GM21360 (cell line): ENCODE results near the gene MUC3A.

Experiments used
- ATAC-seq: cut with Tn5 transposase; IDR thresholded peaks from one replicate; pipeline ENCODE4 v1.9.1; 2021; ENCODE audit warnings: mild to moderate bottlenecking, moderate library complexity; ENCODE audit not compliant: unreplicated experiment

MUC3A gene

GRCh38 chr7:100946766-100947365 lies 2.5 kb upstream of the MUC3A start:
- no peak for ATAC-seq

- ATAC-seq: no peak
Measured at GRCh38 chr7:100947792-100948191, 1.5 kb upstream of the MUC3A start.

GRCh38 chr7:100949933-100950443 lies 654 bp downstream of the MUC3A start:
- ATAC-seq: no peak

DNA sequence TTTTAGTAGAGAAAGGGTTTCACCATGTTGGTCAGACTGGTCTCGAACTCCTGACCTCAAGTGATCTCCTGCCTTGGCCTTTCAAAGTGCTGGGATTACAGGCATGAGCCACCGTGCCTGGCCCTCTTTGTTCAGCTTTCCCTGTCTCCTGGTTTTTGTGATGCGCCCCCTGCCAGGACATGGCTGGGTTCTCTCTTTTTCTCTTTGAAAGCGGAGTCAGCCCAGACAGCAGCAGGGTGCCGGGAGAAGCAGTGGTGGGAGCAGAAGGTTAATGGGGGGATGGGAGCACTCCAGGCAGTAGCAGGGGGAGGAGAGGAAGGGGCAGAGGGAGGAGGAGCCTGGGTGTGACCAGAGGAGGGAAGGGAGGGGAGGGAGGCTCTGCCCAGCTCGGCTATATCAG lies 1.8 kb downstream of the MUC3A start:
- no peak for ATAC-seq

DNA sequence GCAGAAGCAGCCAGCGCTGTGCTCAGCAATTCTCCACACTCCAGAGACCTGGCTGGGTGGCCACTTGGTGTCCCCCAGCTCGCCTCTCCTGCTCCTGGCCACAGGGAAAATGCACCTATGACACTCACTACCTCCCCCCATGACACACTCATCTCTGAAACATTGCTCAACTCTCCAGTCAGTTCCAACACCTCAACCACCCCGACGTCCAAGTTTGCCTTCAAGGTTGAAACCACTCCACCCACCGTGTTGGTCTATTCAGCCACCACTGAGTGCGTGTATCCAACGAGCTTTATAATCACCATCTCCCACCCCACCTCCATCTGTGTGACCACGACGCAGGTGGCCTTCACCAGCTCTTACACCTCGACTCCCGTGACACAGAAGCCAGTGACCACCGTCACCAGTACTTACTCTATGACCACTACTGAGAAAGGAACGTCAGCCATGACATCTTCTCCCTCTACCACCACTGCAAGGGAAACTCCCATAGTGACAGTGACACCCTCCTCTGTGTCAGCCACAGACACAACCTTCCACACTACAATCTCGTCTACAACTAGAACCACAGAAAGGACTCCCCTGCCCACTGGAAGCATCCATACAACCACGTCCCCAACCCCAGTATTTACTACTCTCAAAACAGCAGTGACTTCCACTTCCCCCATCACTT lies 2.7 kb downstream of the MUC3A start:
- no peak for ATAC-seq

- no peak for ATAC-seq
Measured at GRCh38 chr7:100952641-100953040, 3.3 kb downstream of the MUC3A start.

DNA sequence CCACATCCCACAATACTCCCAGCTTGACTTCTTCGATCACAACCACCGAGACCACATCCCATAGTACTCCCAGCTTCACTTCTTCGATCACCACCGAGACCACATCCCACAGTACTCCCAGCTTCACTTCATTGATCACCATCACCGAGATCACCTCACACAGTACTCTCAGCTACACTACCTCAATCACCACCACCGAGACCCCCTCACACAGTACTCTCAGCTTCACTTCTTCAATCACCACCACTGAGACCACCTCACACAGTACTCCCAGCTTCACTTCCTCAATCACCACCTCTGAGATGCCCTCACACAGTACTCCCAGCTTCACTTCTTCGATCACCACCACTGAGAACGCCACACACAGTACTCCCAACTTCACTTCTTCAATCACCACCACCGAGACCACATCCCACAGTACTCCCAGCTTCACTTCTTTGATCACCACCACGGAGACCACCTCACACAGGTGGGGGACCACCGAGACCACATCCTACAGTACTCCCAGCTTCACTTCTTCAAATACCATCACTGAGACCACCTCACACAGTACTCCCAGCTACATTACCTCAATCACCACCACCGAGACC lies 8.6 kb downstream of the MUC3A start:
- no peak for ATAC-seq

GRCh38 chr7:100959894-100960293 lies 10.6 kb downstream of the MUC3A start:
- ATAC-seq: no peak

DNA sequence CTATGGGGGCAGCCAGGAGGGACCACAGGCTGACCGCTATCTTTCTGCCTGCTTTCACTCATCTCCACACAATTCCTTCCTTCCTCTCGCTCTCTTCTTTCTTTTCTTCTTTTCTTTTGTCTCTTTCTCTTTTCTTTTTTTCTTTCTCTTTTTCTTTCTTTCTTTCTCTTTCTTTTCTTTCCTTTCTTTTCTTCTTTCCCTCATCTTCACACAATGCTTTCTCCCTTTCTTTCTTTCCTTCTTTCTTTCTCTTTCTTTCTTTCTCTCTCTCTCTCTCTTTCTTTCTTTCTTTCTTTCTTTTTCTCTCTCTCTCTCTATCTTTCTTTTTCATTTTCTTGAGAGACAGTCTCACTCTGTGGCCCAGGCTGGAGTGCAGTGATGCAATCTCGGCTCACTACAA lies 13.2 kb downstream of the MUC3A start:
- no peak for ATAC-seq

DNA sequence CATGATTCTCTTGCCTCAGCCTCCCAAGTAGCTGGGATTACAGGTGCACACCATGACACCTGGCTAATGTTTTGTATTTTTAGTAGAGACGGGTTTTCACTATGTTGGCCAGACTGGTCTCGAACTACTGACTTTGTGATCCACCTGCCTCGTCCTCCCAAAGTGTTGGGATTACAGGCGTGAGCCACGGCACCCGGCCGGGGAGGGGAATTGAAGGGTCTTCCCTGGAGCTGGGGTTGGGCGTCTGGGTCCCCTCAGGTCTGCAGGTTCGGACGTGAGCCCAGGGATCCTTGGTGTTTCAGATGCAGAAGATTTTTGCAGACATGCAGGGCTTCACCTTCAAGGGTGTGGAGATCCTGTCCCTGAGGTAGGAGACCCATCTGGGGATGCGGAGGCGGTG lies 14.1 kb downstream of the MUC3A start:
- ATAC-seq: no peak

DNA sequence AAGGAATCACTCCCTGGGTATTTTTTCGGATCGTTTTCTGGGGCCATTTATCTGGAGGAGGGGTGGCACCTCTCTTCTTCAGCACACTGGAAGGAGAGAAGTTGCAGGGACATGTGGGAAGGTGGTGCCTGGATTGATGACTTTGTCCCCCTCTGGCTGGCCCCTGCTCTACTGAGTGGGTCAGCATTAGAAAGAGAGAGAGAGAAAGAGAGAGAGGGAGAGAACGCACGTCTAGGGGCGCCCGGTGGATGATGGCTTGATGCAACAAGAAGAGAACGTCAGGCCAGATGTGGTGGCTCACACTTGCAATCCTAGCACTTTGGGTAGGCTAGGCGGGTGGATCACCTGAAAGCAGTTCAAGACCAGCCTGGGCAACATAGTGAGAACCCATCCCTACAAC lies 14.5 kb downstream of the MUC3A start:
- ATAC-seq: no peak

- no peak for ATAC-seq
Measured at GRCh38 chr7:100964630-100965029, 15.3 kb downstream of the MUC3A start.

DNA sequence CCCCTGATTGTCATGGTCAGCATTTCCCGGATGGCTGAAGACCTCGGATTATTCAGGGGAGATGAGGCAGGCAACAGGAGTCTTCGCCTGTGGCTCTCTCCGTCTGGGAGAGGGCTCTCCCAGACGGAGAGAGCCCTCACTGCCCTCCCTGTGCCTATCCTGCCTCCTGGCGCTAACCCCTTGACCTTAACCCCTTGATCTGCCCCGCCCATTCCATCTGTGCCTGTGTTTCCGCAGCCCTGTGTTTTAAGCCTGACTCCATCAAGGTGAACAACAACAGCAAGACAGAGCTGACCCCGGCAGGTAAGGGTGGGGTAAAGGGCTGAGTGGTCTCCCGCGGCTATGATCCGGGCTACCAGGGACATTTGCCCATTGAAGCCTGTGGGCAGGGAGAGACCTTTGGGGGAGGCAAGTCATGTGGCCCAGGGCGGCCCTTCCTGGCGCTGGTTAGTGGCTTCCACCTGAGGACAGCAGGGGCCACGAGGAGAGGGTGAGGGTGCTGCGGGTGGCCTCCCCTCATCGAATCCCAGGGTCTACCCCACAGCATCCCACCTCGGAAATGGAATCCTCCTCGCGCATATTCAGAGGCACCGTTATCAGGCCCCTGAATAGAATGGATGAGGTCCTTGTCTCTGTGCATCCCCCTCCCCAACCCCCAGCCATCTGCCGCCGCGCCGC lies 15.8 kb downstream of the MUC3A start:
- no peak for ATAC-seq

- peak; percentile 63 for ATAC-seq
Measured at GRCh38 chr7:100965723-100966541, 16.6 kb downstream of the MUC3A start.

DNA sequence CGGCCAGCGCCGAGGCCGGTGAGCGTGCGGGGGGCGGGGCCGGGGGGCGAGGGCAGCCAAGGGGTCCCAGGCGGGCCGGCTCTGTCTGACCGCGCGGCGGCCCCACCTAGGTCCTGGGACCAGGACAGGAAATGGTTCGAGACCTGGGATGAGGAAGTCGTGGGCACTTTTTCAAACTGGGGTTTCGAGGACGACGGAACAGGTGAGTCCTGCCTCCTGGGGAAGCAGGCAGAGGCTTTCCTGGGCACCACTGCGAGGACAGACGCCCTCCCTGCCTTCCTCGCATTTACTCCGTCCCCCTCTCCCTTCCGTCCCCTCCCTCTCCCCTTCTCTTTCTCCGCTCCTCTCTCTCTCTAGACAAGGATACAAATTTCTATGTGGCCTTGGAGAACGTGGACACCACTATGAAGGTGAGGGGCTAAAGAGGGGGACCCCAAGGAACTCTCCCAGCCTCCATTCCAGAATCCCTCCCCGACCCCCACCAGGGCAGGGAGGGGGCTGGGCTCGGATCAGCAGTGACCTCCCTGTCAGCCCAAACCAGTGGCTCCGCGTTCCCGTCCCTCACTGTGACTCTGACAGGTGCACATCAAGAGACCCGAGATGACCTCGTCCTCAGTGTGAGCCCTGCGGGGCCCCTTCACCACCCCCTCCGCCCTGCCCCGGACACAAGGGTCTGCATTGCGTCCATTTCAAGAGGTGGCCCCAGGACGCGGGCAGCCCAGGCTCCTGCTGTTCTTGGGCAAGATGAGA lies 17.4 kb downstream of the MUC3A start:
- no peak for ATAC-seq

DNA sequence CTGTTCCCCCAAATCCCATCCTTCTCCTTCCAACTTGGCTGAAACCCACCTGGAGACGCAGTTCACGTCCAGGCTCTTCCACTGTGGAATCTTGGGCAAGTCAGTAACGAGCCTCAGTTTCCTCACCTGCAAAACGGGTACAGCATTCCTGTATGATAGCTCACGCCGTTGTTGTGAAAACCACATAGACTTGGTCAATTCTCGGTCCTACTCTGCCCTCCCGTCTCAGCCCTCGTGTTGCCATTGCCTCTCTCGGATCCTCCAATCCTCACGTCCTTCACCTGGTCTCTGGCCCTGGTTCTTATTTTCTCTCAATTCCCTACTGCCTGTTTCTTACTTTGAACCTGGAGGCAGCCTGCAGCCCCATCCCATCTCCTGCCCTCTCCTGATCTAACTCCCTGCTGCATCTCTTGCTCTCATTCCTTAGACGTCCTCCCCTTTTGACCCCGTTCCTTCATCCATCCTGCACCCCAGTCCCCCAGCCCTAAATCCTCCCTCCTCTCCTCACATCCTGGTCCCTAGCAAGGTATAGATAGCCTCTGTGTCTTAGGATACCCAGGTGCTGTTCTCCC lies 18.0 kb downstream of the MUC3A start:
- ATAC-seq: no peak

DNA sequence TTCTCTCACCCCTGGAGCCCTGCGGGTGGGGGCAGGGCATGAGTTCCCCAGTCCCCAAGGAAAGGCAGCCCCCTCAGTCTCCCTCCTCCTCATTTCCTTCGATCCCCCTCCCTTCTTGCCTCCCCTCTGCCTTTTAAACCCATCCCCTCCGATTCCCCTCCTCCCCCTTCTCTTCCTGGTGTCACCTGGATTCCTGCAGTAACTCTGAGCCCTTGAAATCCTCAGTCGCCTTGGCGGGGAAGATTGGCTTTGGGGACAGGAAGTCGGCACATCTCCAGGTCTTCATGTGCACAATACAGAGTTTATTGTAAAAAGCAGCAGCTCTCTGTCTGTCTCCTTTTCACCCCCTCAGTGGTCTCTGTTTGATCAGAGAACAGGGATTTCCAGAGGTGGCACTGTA lies 18.7 kb downstream of the MUC3A start:
- ATAC-seq: no peak

DNA sequence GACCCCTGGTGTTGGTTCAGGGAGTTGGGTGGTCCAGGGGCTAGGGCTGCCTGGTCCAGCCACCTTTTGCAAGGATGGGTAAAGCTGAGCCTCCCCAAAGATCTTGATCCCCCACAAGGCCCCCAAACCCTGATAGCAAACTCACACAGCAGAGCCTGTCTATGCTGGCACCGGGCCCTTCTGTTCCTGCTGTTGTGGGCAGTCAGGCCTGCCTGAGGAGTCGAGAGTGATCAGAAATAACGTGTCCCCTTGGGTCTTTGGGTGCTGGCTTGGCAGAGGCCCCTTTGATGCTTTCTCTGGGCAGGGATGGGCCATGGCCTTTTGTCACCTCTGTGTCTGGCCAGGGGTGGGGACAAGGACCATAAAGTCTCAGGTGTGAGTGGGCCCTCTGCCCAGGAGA lies 19.3 kb downstream of the MUC3A start:
- no peak for ATAC-seq

DNA sequence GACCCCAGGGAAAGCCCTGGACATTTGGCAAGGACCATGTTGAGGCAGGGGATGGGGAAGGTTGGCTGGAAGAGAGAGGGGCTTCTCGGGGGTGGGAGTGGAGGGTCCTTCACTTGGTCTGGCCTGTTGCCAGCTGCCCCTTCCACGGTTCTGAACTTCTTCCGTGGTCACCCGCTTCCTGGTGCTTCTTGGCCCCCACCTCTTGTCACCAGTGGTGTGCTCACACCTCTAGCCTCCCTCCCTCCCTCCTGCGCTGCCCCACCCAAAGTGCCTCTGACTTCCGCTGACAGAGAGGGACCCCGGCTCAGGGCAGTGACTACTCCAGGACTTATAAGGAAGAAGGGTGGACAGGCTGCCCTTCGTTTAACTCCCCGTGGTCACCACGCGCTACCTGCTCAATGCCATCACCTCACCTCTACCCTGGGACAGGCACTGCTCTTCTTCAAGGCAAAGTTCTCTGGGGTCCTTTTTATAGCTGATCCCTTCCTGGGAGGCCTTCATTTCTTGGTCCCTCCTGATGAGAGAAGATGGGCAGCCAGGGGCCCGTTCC lies 19.8 kb downstream of the MUC3A start, which contains the start of gene MUC12:
Gene MUC12, plus strand, starts transcription at position 500 of the 550 bp plus-strand sequence. CDS start 58 bp downstream, outside the sequence.
- no peak for ATAC-seq
